Parathyroid adenoma (tissue), 2 donors: ENCODE results near the gene ZNF492.
A peak's percentile ranks its signal among the peaks of the same experiment; 100 is the strongest.
"Not testable (repeated sequence)": the region's sequence is repeated elsewhere in the genome, so short reads cannot be mapped to it uniquely, and the experiment has no call there.

Experiments
- H2AFZ ChIP-seq: fragments of 300-600 bp; sonication (generic); one replicate; pipeline ENCODE4 v1.7.0; 2017; ENCODE audit warnings: antibody characterized with exemption, mild to moderate bottlenecking
- H3K27ac ChIP-seq: fragments of 300-600 bp; sonication (generic); one replicate; pipeline ENCODE4 v1.7.0; 2017
- H3K27me3 ChIP-seq: fragments of 300-600 bp; sonication (generic); one replicate; pipeline ENCODE4 v1.7.0; 2017; ENCODE audit warnings: low read length; ENCODE audit not compliant: control insufficient read depth, insufficient read depth
- H3K36me3 ChIP-seq: fragments of 300-600 bp; sonication (generic); one replicate; pipeline ENCODE4 v1.7.0; 2017; ENCODE audit warnings: low read length; ENCODE audit not compliant: control insufficient read depth, insufficient read depth
- H3K4me1 ChIP-seq: fragments of 300-600 bp; sonication (generic); one replicate; pipeline ENCODE4 v1.7.0; 2017; ENCODE audit warnings: control low read depth
- H3K4me2 ChIP-seq: fragments of 300-600 bp; sonication (generic); one replicate; pipeline ENCODE4 v1.7.0; 2017; ENCODE audit warnings: low read length
- H3K4me3 ChIP-seq: fragments of 300-600 bp; sonication (generic); one replicate; pipeline ENCODE4 v1.7.0; 2017; ENCODE audit warnings: low read depth, low read length
- H3K79me2 ChIP-seq: fragments of 300-600 bp; sonication (generic); one replicate; pipeline ENCODE4 v1.7.0; 2017; ENCODE audit warnings: control low read depth
- H3K9ac ChIP-seq: fragments of 300-600 bp; sonication (generic); one replicate; pipeline ENCODE4 v1.7.0; 2017; ENCODE audit warnings: mild to moderate bottlenecking
- H3K9me3 ChIP-seq: fragments of 300-600 bp; sonication (generic); one replicate; pipeline ENCODE4 v1.7.0; 2017; ENCODE audit warnings: low read length; ENCODE audit not compliant: control insufficient read depth
- CTCF ChIP-seq: fragments of 300-600 bp; sonication (generic); IDR thresholded peaks from one replicate; pipeline ENCODE4 v1.7.0; 2017; ENCODE audit warnings: antibody characterized with exemption, mild to moderate bottlenecking
- donor health status: primary hyperparathyroidism.

Gene ZNF492

GRCh38 chr19:22627526-22627925 lies 6.6 kb upstream of the ZNF492 start:
- H3K4me2 ChIP-seq: no peak overlapping the region
- H3K27ac ChIP-seq: no peak overlapping the region
- H3K79me2 ChIP-seq: no peaks in the 10 kb centered on the region
- no peaks in the 10 kb centered on the region for H3K27me3 ChIP-seq
- H3K36me3 ChIP-seq: no peaks in the 10 kb centered on the region
- H3K4me1 ChIP-seq: no peaks in the 10 kb centered on the region
- no peak for TF ChIP-seq CTCF
- H3K9ac ChIP-seq: no peak overlapping the region
- no peak overlapping the region for H3K4me3 ChIP-seq
- H2AFZ ChIP-seq: no peak overlapping the region
- no peaks in the 10 kb centered on the region for H3K9me3 ChIP-seq

DNA sequence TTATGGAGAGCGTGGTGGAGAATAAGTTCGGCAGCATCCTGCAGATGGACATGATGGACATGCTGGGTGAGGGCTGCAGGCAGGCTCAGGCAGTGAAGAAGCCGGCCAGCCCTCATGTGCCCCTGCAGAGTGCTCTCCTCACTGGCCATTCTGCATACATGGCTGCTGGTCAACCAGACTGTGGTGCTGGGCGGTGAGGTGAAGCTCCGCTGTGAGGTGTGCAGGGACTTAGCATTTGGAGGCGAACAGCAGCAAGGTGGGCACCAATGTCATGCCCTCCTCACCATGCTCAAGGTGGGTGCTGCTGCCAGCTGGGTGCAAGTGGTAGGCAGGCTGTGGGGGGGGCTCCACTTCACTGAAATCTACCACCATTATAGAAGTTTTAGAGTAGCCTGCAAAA lies 5.7 kb upstream of the ZNF492 start:
- no peaks in the 10 kb centered on the region for H3K27me3 ChIP-seq
- no peaks in the 10 kb centered on the region for H3K4me1 ChIP-seq
- H3K4me2 ChIP-seq: no peak overlapping the region
- H3K79me2 ChIP-seq: no peaks in the 10 kb centered on the region
- no peak overlapping the region for H2AFZ ChIP-seq
- no peak for TF ChIP-seq CTCF
- H3K9ac ChIP-seq: no peak overlapping the region
- no peaks in the 10 kb centered on the region for H3K36me3 ChIP-seq
- no peak overlapping the region for H3K27ac ChIP-seq
- H3K4me3 ChIP-seq: no peak overlapping the region
- no peaks in the 10 kb centered on the region for H3K9me3 ChIP-seq

GRCh38 chr19:22634450-22634827 lies 315 bp downstream of the ZNF492 start:
- Histone ChIP-seq H3K4me1 (no peaks in the 10 kb centered on the region), H3K27ac (no peak overlapping the region), H3K4me2 (peak overlapping the region; percentile 85), H3K4me3 (peak overlapping the region; percentile 65), H2AFZ (no peak overlapping the region), H3K9ac (no peak overlapping the region), H3K36me3 (no peaks in the 10 kb centered on the region), H3K9me3 (no peaks in the 10 kb centered on the region), H3K79me2 (no peaks in the 10 kb centered on the region), H3K27me3 (no peaks in the 10 kb centered on the region)
- TF ChIP-seq CTCF: no peak

DNA sequence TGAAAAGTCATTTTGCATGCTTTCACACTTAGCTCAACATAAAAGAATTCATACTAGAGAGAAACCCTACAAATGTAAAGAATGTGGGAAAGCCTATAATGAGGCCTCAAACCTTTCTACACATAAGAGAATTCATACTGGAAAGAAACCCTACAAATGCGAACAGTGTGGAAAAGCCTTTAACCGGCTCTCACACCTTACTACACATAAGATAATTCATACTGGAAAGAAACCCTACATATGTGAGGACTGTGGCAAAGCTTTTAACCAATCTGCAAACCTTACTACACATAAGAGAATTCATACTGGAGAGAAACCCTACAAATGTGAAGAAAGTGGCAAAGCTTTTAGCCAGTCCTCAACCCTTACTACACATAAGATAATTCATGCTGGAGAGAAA lies 51.4 kb downstream of the ZNF492 start:
- H3K4me2 ChIP-seq, H3K79me2 ChIP-seq, H3K9me3 ChIP-seq, H3K4me1 ChIP-seq, H2AFZ ChIP-seq, H3K36me3 ChIP-seq, H3K4me3 ChIP-seq, H3K9ac ChIP-seq, H3K27ac ChIP-seq, H3K27me3 ChIP-seq: not testable (repeated sequence)

DNA sequence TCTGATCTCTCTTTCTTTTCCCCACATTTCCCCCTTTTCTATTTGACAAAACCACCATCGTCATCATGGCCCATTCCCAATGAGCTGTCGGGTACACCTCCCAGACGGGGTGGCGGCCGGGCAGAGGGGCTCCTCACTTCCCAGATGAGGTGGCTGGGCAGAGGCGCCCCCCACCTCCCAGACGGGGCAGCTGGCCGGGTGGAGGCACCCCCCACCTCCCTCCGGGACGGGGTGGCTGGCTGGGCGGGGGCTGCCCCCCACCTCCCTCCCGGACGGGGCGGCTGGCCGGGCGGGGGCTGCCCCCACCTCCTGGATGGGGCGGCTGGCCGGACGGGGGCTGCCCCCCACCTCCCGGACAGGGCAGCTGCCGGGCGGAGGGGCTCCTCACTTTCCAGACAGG lies 68.5 kb downstream of the ZNF492 start:
- not testable (repeated sequence) for H3K79me2 ChIP-seq, H3K4me3 ChIP-seq, H3K27ac ChIP-seq, H3K36me3 ChIP-seq, H3K4me1 ChIP-seq, H3K9me3 ChIP-seq, H2AFZ ChIP-seq, H3K9ac ChIP-seq, H3K27me3 ChIP-seq, H3K4me2 ChIP-seq

- not testable (repeated sequence) for H2AFZ ChIP-seq, H3K27me3 ChIP-seq, H3K4me3 ChIP-seq, H3K9me3 ChIP-seq, H3K4me2 ChIP-seq, H3K27ac ChIP-seq, H3K9ac ChIP-seq, H3K4me1 ChIP-seq, H3K79me2 ChIP-seq, H3K36me3 ChIP-seq
Measured at GRCh38 chr19:22703096-22703495, 69.0 kb downstream of the ZNF492 start.
